SK-N-MC (cell line): ENCODE results near the gene ERBB4.

Experiments used
- EZH2 ChIP-seq: fragments of 200-600 bp; sonication (generic); IDR thresholded peaks from one replicate; pipeline ENCODE4 v1.6.1; 2017; ENCODE audit warnings: antibody characterized with exemption
- POLR2AphosphoS5 ChIP-seq: IDR thresholded peaks from 2 replicates; pipeline ENCODE4 v1.6.1; 2012; ENCODE audit warnings: mild to moderate bottlenecking, low read depth, low read length, borderline replicate concordance

DNA sequence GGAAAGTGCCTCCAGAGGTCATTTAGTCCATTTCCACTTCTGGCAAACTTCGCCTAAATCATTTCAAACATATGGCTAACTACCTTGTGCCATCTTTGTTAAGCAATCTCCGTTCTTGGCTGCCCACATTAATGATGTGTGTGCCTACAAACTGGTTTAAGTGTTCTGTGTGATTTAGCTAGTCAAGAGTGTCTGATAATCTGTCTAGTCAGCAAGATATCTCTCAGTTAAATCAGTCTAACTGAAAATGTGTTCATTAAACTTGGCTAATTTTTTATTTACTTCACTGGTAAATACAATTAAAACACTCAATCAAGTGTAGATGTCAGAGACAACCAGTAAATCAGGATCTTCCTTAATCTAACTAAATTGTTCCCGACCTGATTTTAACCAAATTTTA is 352.4 kb downstream of the ERBB4 start:
- no peak for TF ChIP-seq EZH2
- no peak for TF ChIP-seq POLR2AphosphoS5
